HCT116 (cell line): ENCODE measurements around the gene C1orf159. TPM values are rescaled to one million over a fixed set of nuclear protein-coding genes. Genes with fewer than 3 reads are reported as not detected.

ENCODE experiments used
- ATAC-seq: fragments of 200-7000 bp; cut with Tn5 transposase; 2 replicates; pipeline ENCODE4 v1.9.1; 2020; ENCODE audit warnings: mild to moderate bottlenecking, moderate library complexity
- BruUV-seq: library from RNA; stranded (reverse); fragments of 400-500 nt; replicated peaks from 2 replicates; lab custom pipeline; 2021; lab: Mats Ljungman, UMichigan
- CTCF ChIA-PET: fragments of 300-600 bp; sonication (Branson Sonifier 250); formaldehyde crosslinking; loops from one replicate; lab custom pipeline; 2021; ENCODE audit warnings: antibody characterized with exemption; lab: Charles Lee
- POLR2A ChIA-PET: fragments of 300-600, 350-600 bp; sonication (Branson Sonifier 250); formaldehyde crosslinking; loops from one replicate; lab custom pipeline; 2021; ENCODE audit warnings: antibody characterized with exemption; lab: Charles Lee
- RAD21 ChIA-PET, 2 experiments: fragments of 300-600 bp; sonication (Branson Sonifier 250); formaldehyde crosslinking; loops; one replicate each; lab custom pipeline; 2023; ENCODE audit warnings: low total read pairs in 2 of 2; ENCODE audit not compliant: uncharacterized antibody in 2 of 2, unreplicated experiment in 2 of 2, low non-redundant PET in 1 of 2; lab: Charles Lee
- DNase-seq: peaks from one replicate; pipeline ENCODE4 v3.0.0-alpha.2; 2010; ENCODE audit warnings: low read depth, low spot score
- H2AFZ ChIP-seq: fragments of 200-600 bp; shearing (Covaris generic), sonication (generic); 2 replicates; pipeline ENCODE4 v1.6.1; 2017; ENCODE audit warnings: low read depth, mixed run types, mixed read lengths, antibody characterized with exemption, low read length; ENCODE audit not compliant: poor library complexity, severe bottlenecking
- H3K27ac ChIP-seq: 2 replicates; pipeline ENCODE4 v1.5.1; 2012; ENCODE audit warnings: low read depth, low read length
- H3K27me3 ChIP-seq: fragments of 200-600 bp; sonication (generic); 2 replicates; pipeline ENCODE4 v1.6.1; 2016; ENCODE audit warnings: mixed run types, low read length, mixed read lengths; ENCODE audit not compliant: insufficient read depth
- H3K36me3 ChIP-seq, 2 experiments: fragments of 200-500 bp in 1 of 2; fragments of 200-600 bp in 1 of 2; sonication (Bioruptor generic) in 1 of 2; sonication (generic) in 1 of 2; 2 replicates each; pipeline versions ENCODE4 v1.5.1 to v1.6.1; 2014 to 2016; ENCODE audit warnings: low read length in 2 of 2, inconsistent platforms in 1 of 2, mixed read lengths in 1 of 2, mixed run types in 1 of 2; ENCODE audit not compliant: insufficient read depth in 2 of 2, control insufficient read depth in 1 of 2
- H3K4me1 ChIP-seq, 2 experiments: fragments of 200-600 bp in 1 of 2; sonication (generic) in 1 of 2; 2 replicates each; pipeline versions ENCODE4 v1.5.1 to v1.6.1; 2012 to 2017; ENCODE audit warnings: low read length in 2 of 2, inconsistent platforms in 1 of 2, mild to moderate bottlenecking in 1 of 2, mixed read lengths in 1 of 2, mixed run types in 1 of 2, moderate library complexity in 1 of 2; ENCODE audit not compliant: insufficient read depth in 2 of 2, control insufficient read depth in 1 of 2
- H3K4me2 ChIP-seq: fragments of 200-600 bp; sonication (generic); 2 replicates; pipeline ENCODE4 v1.6.1; 2017; ENCODE audit warnings: mixed run types, low read length, mixed read lengths
- H3K4me3 ChIP-seq, 2 experiments: fragments of 200-600 bp in 1 of 2; sonication (generic) in 1 of 2; replicated peaks in 1 of 2; 2 replicates each; pipeline ENCODE4 v1.5.1; 2011 to 2016; ENCODE audit warnings: low read length in 2 of 2, control low read depth in 1 of 2, low read depth in 1 of 2, mild to moderate bottlenecking in 1 of 2, mixed read lengths in 1 of 2, mixed run types in 1 of 2
- H3K79me2 ChIP-seq: fragments of 200-600 bp; sonication (generic); 2 replicates; pipeline ENCODE4 v1.6.1; 2017; ENCODE audit warnings: mild to moderate bottlenecking, mixed run types, low read length, moderate library complexity, mixed read lengths; ENCODE audit not compliant: insufficient read depth
- H3K9ac ChIP-seq: fragments of 200-600 bp; sonication (generic); 2 replicates; pipeline ENCODE4 v1.6.1; 2016; ENCODE audit warnings: low read length, mixed read lengths
- H3K9me2 ChIP-seq: fragments of 200-600 bp; sonication (generic), shearing (Covaris generic); 2 replicates; pipeline ENCODE4 v1.6.1; 2017; ENCODE audit warnings: mixed run types, mild to moderate bottlenecking, moderate library complexity; ENCODE audit not compliant: insufficient read depth
- H3K9me3 ChIP-seq, 2 experiments: fragments of 200-500 bp in 1 of 2; fragments of 200-600 bp in 1 of 2; sonication (Bioruptor generic) in 1 of 2; sonication (generic) in 1 of 2; 2 replicates each; pipeline ENCODE4 v1.6.1; 2014 to 2017; ENCODE audit warnings: low read length in 2 of 2, mixed read lengths in 2 of 2, inconsistent platforms in 1 of 2, low read depth in 1 of 2, mild to moderate bottlenecking in 1 of 2, mixed run types in 1 of 2, moderate library complexity in 1 of 2; ENCODE audit not compliant: control insufficient read depth in 1 of 2, insufficient read depth in 1 of 2
- H4K20me1 ChIP-seq: fragments of 200-600 bp; sonication (generic), shearing (Covaris generic); 2 replicates; pipeline ENCODE4 v1.6.1; 2017; ENCODE audit warnings: mixed run types, mild to moderate bottlenecking, moderate library complexity; ENCODE audit not compliant: insufficient read depth
- EZH2 ChIP-seq: fragments of 200-600 bp; sonication (generic); IDR thresholded peaks from 2 replicates; pipeline ENCODE4 v1.6.1; 2017; ENCODE audit warnings: antibody characterized with exemption, mixed run types
- POLR2AphosphoS5 ChIP-seq: IDR thresholded peaks from 2 replicates; pipeline ENCODE4 v1.6.1; 2011; ENCODE audit warnings: mild to moderate bottlenecking, low read depth, low read length, moderate library complexity
- TCF7L2 ChIP-seq: IDR thresholded peaks from 2 replicates; pipeline ENCODE4 v1.7.0; 2011; ENCODE audit warnings: borderline replicate concordance, inconsistent platforms; ENCODE audit not compliant: insufficient read depth, insufficient read length; ENCODE audit errors: extremely low read depth
- YY1 ChIP-seq: IDR thresholded peaks from 2 replicates; pipeline ENCODE4 v1.6.1; 2011; ENCODE audit warnings: low read length, low read depth, moderate library complexity, mild to moderate bottlenecking; ENCODE audit not compliant: insufficient replicate concordance; ENCODE audit errors: extremely low read depth
- ZFX ChIP-seq: fragments of 450-650 bp; IDR thresholded peaks from 2 replicates; pipeline ENCODE4 v1.6.1; 2017
- intact Hi-C: fragments of 100-400 bp; cut with micrococcal nuclease; formaldehyde crosslinking; loops from 2 replicates; pipeline ENCODE4 v1.10.0; 2022
- total RNA-seq: library from RNA; stranded (reverse); gene quantifications from one replicate; pipeline ENCODE4 v1.2.1, GENCODE V29; 2021; ENCODE audit not compliant: unreplicated experiment
- TF ChIP-seq, protein P1 (sequence below), 3 experiments: fragments of 200-600 bp in 1 of 3; sonication (generic) in 1 of 3; IDR thresholded peaks in 2 of 3; conservative IDR thresholded peaks in 1 of 3; 2 replicates each; pipeline ENCODE4 v1.5.1; 2012 to 2017; ENCODE audit warnings: low read depth in 2 of 3, low read length in 2 of 3, antibody characterized with exemption in 1 of 3, borderline replicate concordance in 1 of 3, control low read depth in 1 of 3, mild to moderate bottlenecking in 1 of 3, mixed read lengths in 1 of 3, mixed run types in 1 of 3, moderate library complexity in 1 of 3; ENCODE audit not compliant: insufficient read depth in 1 of 3

The C1orf159 gene
- total RNA-seq, 1 experiment from 2014 or later, result 22.7 TPM

DNA sequence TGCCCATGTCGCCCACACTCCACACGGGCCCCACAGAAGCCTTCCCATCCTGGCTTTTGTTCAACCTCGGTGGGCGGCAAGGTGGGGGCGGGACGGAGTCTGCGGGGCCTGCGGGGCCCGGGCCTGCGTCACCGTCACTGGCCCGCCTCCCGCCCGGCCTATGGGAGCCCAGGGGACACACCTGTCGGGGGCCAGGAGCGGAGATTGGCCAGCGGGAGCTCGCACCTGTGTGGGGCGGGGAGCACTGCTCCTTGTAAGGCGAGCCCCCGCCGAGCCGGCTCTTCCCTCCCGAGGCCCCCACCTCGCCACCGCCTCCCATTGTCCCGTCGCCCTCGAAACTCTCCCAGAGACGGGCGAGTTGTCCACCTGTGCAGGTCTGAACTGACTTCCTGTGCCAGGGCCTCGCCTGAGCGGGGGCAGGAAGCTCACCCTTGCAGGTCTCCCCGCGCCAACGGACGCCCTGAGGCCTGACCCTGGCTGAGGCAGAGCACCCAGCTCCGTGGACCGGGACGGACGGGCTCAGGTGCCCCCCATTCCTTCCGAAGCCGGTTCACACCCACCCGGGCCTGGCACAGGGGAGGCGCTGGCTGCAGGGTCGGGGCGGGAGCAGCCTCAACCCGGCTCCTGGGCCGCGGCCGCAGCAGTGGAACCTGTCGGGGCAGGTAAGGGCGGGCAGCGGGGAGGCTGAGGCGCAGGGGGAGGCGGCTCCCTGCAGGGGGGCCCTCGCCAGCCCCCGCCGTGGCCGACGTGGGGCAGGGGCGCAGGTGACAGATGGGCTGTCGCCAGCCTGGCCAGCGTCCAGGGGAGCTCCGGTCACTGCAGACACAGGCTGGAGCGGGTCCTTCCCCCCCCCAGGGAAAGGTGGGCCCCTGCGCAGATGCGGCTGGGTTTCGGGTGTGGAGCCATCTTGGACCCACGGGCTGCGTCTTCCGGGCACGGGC, 47.0 kb upstream of the C1orf159 start:
- H3K9ac ChIP-seq, result peak overlapping the region; percentile 96
- ChIA-PET POLR2A (interaction anchor here (0.6 to 1.7 kb wide), 8 partner anchors 9 to 156 kb away, joined by 3 to 5 read pairs (median 4); partner anchors contain the start of gene RNF223), CTCF (no interaction called here), RAD21 (no interaction called here)
- H2AFZ ChIP-seq, result no peak overlapping the region
- ATAC-seq (peak; percentile 82), DNase-seq (peak; percentile 83)
- no peaks in the 10 kb centered on the region for H3K36me3 ChIP-seq
- intact Hi-C loops, result loop anchor here (5.0 kb wide), 1 partner anchor 44 kb away; the partner anchor contains the start of gene TNFRSF18
- BruUV-seq, result no TSS peak
- H3K79me2 ChIP-seq, result peaks cover 50% of the 10 kb centered on the region
- H3K27ac ChIP-seq, result peak overlapping the region; percentile 98
- H4K20me1 ChIP-seq, result no peaks in the 10 kb centered on the region
- H3K9me3 ChIP-seq, result no peaks in the 10 kb centered on the region
- H3K4me2 ChIP-seq, result peak overlapping the region; percentile 93
- no peaks in the 10 kb centered on the region for H3K27me3 ChIP-seq
- peak overlapping the region; percentile 88 to 97 for H3K4me3 ChIP-seq
- H3K4me1 ChIP-seq, result peaks cover 24 to 50% of the 10 kb centered on the region in 2 experiments
- no peaks in the 10 kb centered on the region for H3K9me2 ChIP-seq
- TF ChIP-seq EZH2 (no peak), POLR2AphosphoS5 (peak; percentile 99), ZFX (peak; percentile 51), TCF7L2 (no peak), YY1 (peak; percentile 62)
- TF ChIP-seq, protein P1, sequence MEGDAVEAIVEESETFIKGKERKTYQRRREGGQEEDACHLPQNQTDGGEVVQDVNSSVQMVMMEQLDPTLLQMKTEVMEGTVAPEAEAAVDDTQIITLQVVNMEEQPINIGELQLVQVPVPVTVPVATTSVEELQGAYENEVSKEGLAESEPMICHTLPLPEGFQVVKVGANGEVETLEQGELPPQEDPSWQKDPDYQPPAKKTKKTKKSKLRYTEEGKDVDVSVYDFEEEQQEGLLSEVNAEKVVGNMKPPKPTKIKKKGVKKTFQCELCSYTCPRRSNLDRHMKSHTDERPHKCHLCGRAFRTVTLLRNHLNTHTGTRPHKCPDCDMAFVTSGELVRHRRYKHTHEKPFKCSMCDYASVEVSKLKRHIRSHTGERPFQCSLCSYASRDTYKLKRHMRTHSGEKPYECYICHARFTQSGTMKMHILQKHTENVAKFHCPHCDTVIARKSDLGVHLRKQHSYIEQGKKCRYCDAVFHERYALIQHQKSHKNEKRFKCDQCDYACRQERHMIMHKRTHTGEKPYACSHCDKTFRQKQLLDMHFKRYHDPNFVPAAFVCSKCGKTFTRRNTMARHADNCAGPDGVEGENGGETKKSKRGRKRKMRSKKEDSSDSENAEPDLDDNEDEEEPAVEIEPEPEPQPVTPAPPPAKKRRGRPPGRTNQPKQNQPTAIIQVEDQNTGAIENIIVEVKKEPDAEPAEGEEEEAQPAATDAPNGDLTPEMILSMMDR (IDR thresholded peaks at IDR 0.05 in 2 of 3, conservative IDR thresholded peaks at IDR 0.05 in 1 of 3; ENCODE audit: borderline replicate concordance in 1 of 3, insufficient read depth in 1 of 3, low read depth in 2 of 3, low read length in 2 of 3), result no peak
